ENCODE results near the gene OR52B2.

DNA sequence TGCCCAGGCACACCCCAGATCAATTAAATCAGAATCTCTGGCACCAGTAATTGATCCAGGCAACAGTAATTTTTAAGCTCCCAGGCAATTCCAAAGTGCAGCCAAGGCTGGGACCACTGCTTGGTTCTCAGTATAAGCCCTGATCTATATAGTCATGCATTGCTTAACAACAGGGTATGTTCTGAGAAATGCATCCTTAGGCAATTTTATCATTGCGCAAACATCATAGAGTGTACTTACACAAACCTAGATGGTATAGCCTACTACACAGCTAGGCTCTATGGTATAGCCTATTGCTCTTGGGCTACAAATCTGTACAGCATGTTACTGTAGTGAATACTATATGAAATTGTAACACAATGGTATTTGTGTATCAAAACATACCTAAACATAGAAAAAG, 34.6 kb upstream of the OR52B2 start:
- TF ChIP-seq, protein P1, sequence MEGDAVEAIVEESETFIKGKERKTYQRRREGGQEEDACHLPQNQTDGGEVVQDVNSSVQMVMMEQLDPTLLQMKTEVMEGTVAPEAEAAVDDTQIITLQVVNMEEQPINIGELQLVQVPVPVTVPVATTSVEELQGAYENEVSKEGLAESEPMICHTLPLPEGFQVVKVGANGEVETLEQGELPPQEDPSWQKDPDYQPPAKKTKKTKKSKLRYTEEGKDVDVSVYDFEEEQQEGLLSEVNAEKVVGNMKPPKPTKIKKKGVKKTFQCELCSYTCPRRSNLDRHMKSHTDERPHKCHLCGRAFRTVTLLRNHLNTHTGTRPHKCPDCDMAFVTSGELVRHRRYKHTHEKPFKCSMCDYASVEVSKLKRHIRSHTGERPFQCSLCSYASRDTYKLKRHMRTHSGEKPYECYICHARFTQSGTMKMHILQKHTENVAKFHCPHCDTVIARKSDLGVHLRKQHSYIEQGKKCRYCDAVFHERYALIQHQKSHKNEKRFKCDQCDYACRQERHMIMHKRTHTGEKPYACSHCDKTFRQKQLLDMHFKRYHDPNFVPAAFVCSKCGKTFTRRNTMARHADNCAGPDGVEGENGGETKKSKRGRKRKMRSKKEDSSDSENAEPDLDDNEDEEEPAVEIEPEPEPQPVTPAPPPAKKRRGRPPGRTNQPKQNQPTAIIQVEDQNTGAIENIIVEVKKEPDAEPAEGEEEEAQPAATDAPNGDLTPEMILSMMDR (IDR thresholded peaks at IDR 0.05; ENCODE audit: poor library complexity, severe bottlenecking) = no peak
- no peak for TF ChIP-seq EP300 (conservative IDR thresholded peaks at IDR 0.05; ENCODE audit: poor library complexity, severe bottlenecking)
- TF ChIP-seq REST (IDR thresholded peaks at IDR 0.05; ENCODE audit: borderline replicate concordance) = no peak
- no peak for TF ChIP-seq RAD21 (conservative IDR thresholded peaks at IDR 0.05)
- TF ChIP-seq SMC3 (conservative IDR thresholded peaks at IDR 0.05; ENCODE audit: poor library complexity) = no peak
- TF ChIP-seq POLR2AphosphoS5 (IDR thresholded peaks at IDR 0.05) = no peak
- no peak for TF ChIP-seq EZH2 (IDR thresholded peaks at IDR 0.05; ENCODE audit: borderline replicate concordance, insufficient read depth, low read length, poor library complexity, severe bottlenecking)

Measured in neural cell (in vitro differentiated cells).